Measurements from ENCODE around the gene SLC50A1.

Gene SLC50A1

GRCh38 chr1:155093911-155094621 lies 41.6 kb upstream of the SLC50A1 start:
- TF ChIP-seq CTCF (IDR thresholded peaks at IDR 0.05; ENCODE audit: extremely low read depth, missing control alignments), result no peak
- DNase-seq (ENCODE audit: low spot score), result no peak

GRCh38 chr1:155094622-155094948 lies 41.1 kb upstream of the SLC50A1 start:
- DNase-seq (ENCODE audit: low spot score), result no peak
- no peak for TF ChIP-seq CTCF (IDR thresholded peaks at IDR 0.05; ENCODE audit: extremely low read depth, missing control alignments)

GRCh38 chr1:155099331-155099730 lies 36.3 kb upstream of the SLC50A1 start:
- DNase-seq (ENCODE audit: low spot score), result no peak
- no peak for TF ChIP-seq CTCF (IDR thresholded peaks at IDR 0.05; ENCODE audit: extremely low read depth, missing control alignments)

- TF ChIP-seq CTCF (IDR thresholded peaks at IDR 0.05; ENCODE audit: extremely low read depth, missing control alignments), result no peak
- DNase-seq (ENCODE audit: low spot score), result no peak
Observed at GRCh38 chr1:155103325-155103724, 32.3 kb upstream of the SLC50A1 start.

GRCh38 chr1:155104605-155105534 lies 30.8 kb upstream of the SLC50A1 start:
- DNase-seq (ENCODE audit: low spot score), result no peak
- no peak for TF ChIP-seq CTCF (IDR thresholded peaks at IDR 0.05; ENCODE audit: extremely low read depth, missing control alignments)

- DNase-seq (ENCODE audit: low spot score), result no peak
- TF ChIP-seq CTCF (IDR thresholded peaks at IDR 0.05; ENCODE audit: extremely low read depth, missing control alignments), result no peak
Observed at GRCh38 chr1:155105604-155106011, 30.0 kb upstream of the SLC50A1 start.

GRCh38 chr1:155106862-155107261 lies 28.8 kb upstream of the SLC50A1 start:
- TF ChIP-seq CTCF (IDR thresholded peaks at IDR 0.05; ENCODE audit: extremely low read depth, missing control alignments), result no peak
- no peak for DNase-seq (ENCODE audit: low spot score)

Data from GM20000 (cell line).